OCI-LY7 (cell line): ENCODE data around the gene BTBD17. TPM values are rescaled to one million over a fixed set of nuclear protein-coding genes. Genes with fewer than 3 reads are reported as not detected.

Experiments used
- BruUV-seq: library from RNA; stranded (reverse); fragments of 400-500 nt; replicated peaks from 2 replicates; lab custom pipeline; 2021; lab: Mats Ljungman, UMichigan
- CTCF ChIA-PET: fragments of 300-600 bp; sonication (Branson Sonifier 250); formaldehyde crosslinking; loops from one replicate; lab custom pipeline; 2022; ENCODE audit warnings: antibody characterized with exemption; ENCODE audit not compliant: unreplicated experiment; lab: Charles Lee
- POLR2A ChIA-PET: fragments of 300-600 bp; sonication (Branson Sonifier 250); formaldehyde crosslinking; loops from one replicate; lab custom pipeline; 2022; ENCODE audit warnings: antibody characterized with exemption; lab: Charles Lee
- DNase-seq: peaks from one replicate; pipeline ENCODE4 v3.0.0-alpha.2; 2015; ENCODE audit warnings: low spot score
- H2AFZ ChIP-seq: fragments of 200-600 bp; sonication (generic), shearing (Covaris generic); 2 replicates; pipeline ENCODE4 v1.6.1; 2014; ENCODE audit warnings: mild to moderate bottlenecking, antibody characterized with exemption, low read length, moderate library complexity
- H3K27ac ChIP-seq: fragments of 200-600 bp; sonication (generic); 2 replicates; pipeline ENCODE4 v1.5.1; 2014; ENCODE audit warnings: mixed run types, low read depth, mild to moderate bottlenecking, moderate library complexity, low read length, inconsistent platforms; ENCODE audit not compliant: poor library complexity, severe bottlenecking
- H3K36me3 ChIP-seq: fragments of 200-600 bp; sonication (generic); 2 replicates; pipeline ENCODE4 v1.6.1; 2014; ENCODE audit warnings: mild to moderate bottlenecking, antibody characterized with exemption, low read length, moderate library complexity, mixed read lengths; ENCODE audit not compliant: insufficient read depth
- H3K4me1 ChIP-seq: fragments of 200-600 bp; sonication (generic); 2 replicates; pipeline ENCODE4 v1.5.1; 2014; ENCODE audit warnings: mild to moderate bottlenecking, low read length; ENCODE audit not compliant: insufficient read depth, poor library complexity, severe bottlenecking
- H3K4me2 ChIP-seq: fragments of 200-600 bp; sonication (generic); 2 replicates; pipeline ENCODE4 v1.6.1; 2014; ENCODE audit warnings: mild to moderate bottlenecking, low read length
- H3K4me3 ChIP-seq: fragments of 200-600 bp; sonication (generic); 2 replicates; pipeline ENCODE4 v1.5.1; 2014; ENCODE audit warnings: mild to moderate bottlenecking, low read depth, low read length; ENCODE audit not compliant: poor library complexity, severe bottlenecking
- H3K79me2 ChIP-seq: fragments of 200-600 bp; sonication (generic); 2 replicates; pipeline ENCODE4 v1.6.1; 2016; ENCODE audit warnings: low read depth, mild to moderate bottlenecking, low read length, moderate library complexity, mixed read lengths; ENCODE audit not compliant: insufficient read depth
- H3K9me2 ChIP-seq: fragments of 200-600 bp; sonication (generic); 2 replicates; pipeline ENCODE4 v1.6.1; 2016; ENCODE audit warnings: mild to moderate bottlenecking, low read length, mixed read lengths; ENCODE audit not compliant: insufficient read depth
- H3K9me3 ChIP-seq: fragments of 200-600 bp; sonication (generic); 2 replicates; pipeline ENCODE4 v1.6.1; 2014; ENCODE audit warnings: mild to moderate bottlenecking, mixed run types, low read length, mixed read lengths
- H4K20me1 ChIP-seq: fragments of 200-600 bp; sonication (generic); 2 replicates; pipeline ENCODE4 v1.6.1; 2014; ENCODE audit warnings: mild to moderate bottlenecking, antibody characterized with exemption, low read length, moderate library complexity, mixed read lengths; ENCODE audit not compliant: insufficient read depth
- CTCF ChIP-seq: fragments of 200-600 bp; sonication (generic); conservative IDR thresholded peaks from 2 replicates; pipeline ENCODE4 v1.5.1; 2014; ENCODE audit warnings: mild to moderate bottlenecking, antibody characterized with exemption, low read length, moderate library complexity, mixed read lengths
- EZH2phosphoT487 ChIP-seq: fragments of 200-600 bp; sonication (generic); IDR thresholded peaks from 2 replicates; pipeline ENCODE4 v1.6.1; 2018; ENCODE audit warnings: low read depth, borderline replicate concordance, mild to moderate bottlenecking, mixed run types, antibody characterized with exemption, low read length, moderate library complexity, mixed read lengths
- intact Hi-C: fragments of 100-400 bp; cut with micrococcal nuclease; formaldehyde crosslinking; loops from one replicate; pipeline ENCODE4 v1.10.0; 2022; ENCODE audit not compliant: unreplicated experiment
- total RNA-seq, 2 experiments: library from RNA; depleted of rRNA in 1 of 2; stranded (reverse); fragments of >200 nt in 1 of 2; shearing (Covaris generic) in 1 of 2; gene quantifications; 2 replicates each; pipeline ENCODE4 v1.2.3, GENCODE V29; 2014 to 2022

Gene BTBD17
- total RNA-seq, 2 experiments from 2014 or later = not detected

GRCh38 chr17:74339537-74340195, 22.0 kb downstream of the BTBD17 start:
- H3K27ac ChIP-seq = no peak overlapping the region
- POLR2A ChIA-PET = no interaction called here
- DNase-seq = no peak
- BruUV-seq = no TSS peak
- H3K79me2 ChIP-seq = no peaks in the 10 kb centered on the region
- TF ChIP-seq CTCF = no peak
- TF ChIP-seq EZH2phosphoT487 = no peak
- no peaks in the 10 kb centered on the region for H3K9me3 ChIP-seq
- H3K9me2 ChIP-seq = no peaks in the 10 kb centered on the region
- no peak overlapping the region for H3K4me3 ChIP-seq
- H3K36me3 ChIP-seq = no peaks in the 10 kb centered on the region
- CTCF ChIA-PET = no interaction called here
- no peak overlapping the region for H2AFZ ChIP-seq
- intact Hi-C loops = no loop called here
- no peak overlapping the region for H3K4me2 ChIP-seq
- no peaks in the 10 kb centered on the region for H3K4me1 ChIP-seq
- no peaks in the 10 kb centered on the region for H4K20me1 ChIP-seq

GRCh38 chr17:74337834-74338500, 23.7 kb downstream of the BTBD17 start:
- intact Hi-C loops = no loop called here
- CTCF ChIA-PET = no interaction called here
- H3K36me3 ChIP-seq = no peaks in the 10 kb centered on the region

More at GRCh38 chr17:74337834-74338500, 23.7 kb downstream of the BTBD17 start:
- Histone ChIP-seq H3K4me1 (peaks cover 2% of the 10 kb centered on the region), H3K9me2 (no peaks in the 10 kb centered on the region), H3K79me2 (no peaks in the 10 kb centered on the region), H3K4me2 (no peak overlapping the region), H4K20me1 (no peaks in the 10 kb centered on the region), H3K27ac (no peak overlapping the region), H3K4me3 (no peak overlapping the region), H2AFZ (no peak overlapping the region), H3K9me3 (no peaks in the 10 kb centered on the region)
- POLR2A ChIA-PET = no interaction called here
- no peak for TF ChIP-seq CTCF
- TF ChIP-seq EZH2phosphoT487 = no peak
- BruUV-seq = no TSS peak
- no peak for DNase-seq
